HG03025 (cell line): ENCODE data around the gene HBB.
"Not testable (repeated sequence)": the region's sequence is repeated elsewhere in the genome, so short reads cannot be mapped to it uniquely, and the experiment has no call there.

Source experiments
- ATAC-seq: cut with Tn5 transposase; IDR thresholded peaks from one replicate; pipeline ENCODE4 v1.9.1; 2021; ENCODE audit warnings: mild to moderate bottlenecking, moderate library complexity; ENCODE audit not compliant: unreplicated experiment, low FRiP score

The HBB gene

DNA sequence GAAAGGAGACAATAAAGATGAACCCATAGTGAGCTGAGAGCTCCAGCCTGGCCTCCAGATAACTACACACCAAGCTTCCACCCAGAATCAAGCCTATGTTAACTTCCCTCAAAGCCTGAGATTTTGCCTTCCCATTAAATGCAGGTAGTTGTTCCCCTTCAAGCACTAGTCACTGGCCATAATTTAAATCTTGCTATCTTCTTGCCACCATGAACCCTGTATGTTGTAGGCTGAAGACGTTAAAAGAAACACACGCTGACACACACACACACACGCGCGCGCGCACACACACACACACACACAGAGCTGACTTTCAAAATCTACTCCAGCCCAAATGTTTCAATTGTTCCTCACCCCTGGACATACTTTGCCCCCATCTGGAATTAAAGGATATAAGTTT is 21.6 kb upstream of the HBB start:
- ATAC-seq: not testable (repeated sequence)

DNA sequence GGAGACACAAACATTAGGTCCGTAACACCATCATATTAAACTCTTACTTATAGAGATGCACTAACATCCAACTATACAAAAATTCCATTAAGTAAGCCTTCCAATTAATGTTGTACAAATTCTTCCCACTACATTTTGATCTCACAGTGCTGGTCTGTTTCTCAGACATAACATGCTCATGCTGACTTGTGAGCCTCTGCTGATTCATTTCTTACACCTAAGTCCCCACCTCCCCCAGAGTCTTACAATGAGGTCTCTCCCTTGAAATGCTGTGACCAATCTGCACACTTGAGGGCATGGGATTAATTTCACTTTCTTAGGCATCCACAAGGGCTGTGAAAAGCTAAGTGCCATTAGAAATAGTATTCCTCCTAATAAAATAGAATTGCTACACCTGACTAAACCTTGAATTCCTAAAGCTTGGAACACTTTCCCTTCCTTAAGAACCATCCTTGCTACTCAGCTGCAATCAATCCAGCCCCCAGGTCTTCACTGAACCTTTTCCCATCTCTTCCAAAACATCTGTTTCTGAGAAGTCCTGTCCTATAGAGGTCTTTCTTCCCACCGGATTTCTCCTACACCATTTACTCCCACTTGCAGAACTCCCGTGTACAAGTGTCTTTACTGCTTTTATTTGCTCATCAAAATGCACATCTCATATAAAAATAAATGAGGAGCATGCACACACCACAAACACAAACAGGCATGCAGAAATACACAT is 20.8 kb upstream of the HBB start:
- no peak for ATAC-seq

DNA sequence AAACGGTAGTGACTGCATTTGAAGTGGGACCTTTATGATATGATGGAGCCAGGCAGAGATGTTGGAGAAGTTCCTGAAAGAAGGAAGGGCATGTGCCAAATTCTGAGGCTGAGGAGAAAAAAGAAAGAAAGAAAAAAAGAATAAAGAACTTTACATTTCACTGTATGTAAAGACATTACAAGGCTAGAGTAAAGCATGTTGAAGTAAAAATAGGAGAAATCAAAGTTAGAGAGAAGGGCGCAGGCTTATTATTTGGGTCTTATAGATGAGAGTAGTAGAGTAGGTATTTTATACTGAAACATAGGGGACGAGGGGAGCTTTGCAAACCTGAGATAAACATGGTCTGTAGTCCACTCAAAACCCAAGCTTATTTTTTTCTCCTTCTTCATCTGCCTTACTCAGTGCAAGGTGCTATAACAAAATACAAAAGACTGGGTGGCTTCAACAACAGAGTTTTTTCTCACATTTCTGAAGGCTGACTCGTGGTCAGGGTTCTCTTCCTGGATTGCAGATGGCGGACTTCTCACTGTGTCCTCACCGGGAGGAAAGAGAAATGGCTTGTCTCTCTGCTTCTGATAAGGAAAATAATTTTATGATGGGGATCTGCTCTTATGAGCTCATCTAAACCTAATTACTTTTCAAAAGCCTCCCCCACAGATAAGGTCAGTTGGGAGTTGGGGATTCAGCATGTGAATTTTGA is 20.1 kb upstream of the HBB start:
- ATAC-seq: no peak

DNA sequence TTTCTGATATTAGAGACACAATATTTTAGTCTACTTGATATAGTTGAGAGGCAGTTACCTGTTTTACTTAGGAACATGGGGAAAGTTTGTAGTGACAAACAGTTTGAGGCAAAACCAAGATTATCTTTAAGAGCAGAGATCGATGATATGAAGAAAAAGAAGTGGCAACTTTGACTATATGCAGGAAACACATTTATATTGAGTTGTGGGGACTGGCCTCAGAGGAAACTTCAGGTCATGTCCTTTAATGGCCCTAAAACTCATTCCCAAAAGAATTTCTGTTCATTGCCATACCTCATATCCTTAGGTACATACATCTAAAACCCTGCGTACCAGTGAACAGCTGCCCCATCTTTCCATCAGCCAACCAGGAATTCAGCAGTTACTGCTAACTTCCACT is 18.3 kb upstream of the HBB start:
- ATAC-seq: no peak

DNA sequence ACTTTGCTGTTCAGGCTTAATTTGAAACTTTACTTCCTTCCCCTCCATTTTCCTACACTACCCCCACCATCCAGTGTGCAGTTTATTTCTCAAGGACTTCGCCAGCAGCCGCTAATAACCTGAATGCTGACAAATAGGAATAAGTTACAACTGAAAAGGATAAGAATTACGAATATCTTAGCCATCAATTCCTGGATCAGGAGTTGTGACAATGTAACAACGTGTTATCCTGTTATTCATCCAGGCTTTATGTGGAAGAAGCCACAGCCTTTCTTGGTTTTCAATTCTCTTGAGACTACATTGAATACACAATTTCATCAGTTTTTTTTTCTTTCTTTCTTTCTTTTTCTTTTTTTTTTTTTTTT is 16.9 kb upstream of the HBB start:
- no peak for ATAC-seq

DNA sequence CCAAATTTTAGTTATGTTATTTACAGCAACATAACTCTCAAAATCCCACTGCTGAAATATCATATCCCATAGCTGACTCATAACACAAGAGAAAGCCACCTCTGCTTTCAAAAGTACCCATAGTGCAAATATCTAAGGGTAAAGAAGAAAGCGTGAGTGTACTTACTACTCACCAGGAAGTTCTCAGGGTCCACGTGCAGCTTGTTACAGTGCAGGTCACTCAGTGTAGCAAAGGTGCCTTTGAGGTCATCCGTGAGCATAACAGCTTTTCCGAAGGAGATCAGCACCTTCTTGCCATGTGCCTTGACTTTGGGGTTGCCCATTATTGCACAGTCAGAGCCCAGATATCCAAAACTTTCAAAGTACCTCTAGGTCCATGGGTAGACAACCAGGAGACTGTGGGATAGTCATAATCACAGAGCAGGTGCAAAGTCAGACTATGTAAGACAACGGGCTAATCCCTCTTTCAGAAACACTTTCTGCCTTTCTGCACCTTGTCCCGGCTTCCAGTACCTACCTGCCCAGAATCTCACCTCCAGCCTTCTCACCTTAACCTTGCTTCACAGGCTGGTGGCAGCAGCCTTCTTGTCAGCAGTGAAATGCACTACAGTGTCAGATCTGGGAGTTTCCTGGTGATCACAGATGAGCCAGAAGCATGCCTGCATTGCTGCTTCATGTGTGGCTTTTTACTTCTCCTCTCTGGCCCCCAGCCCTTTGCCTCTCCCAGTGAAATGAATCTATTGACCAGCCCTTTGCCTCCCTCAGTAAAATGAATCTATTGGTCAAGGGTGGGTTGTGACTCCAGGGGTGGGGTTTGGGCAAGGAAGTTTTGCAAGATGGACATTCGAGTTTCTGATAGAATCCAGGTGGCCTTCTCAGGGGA is 16.3 kb upstream of the HBB start:
- peak; percentile 63 for ATAC-seq

DNA sequence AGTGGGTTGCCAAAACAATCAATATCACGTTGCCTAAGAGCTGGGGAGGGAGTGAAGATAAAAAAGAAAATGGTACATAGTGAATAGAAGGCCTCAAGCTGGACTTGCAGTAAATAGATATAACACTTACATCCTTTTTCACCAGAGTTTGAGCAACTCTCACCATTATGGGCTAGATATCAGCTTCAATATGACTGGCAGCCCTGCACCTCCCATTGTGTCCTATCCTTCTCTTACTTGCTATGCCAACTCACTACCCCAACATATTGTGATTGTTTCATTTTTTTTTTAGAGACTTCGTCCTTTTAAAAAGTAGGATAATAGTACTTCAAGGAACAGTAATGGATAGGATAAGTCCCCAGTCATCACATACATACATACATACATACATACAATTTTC is 15.3 kb upstream of the HBB start:
- ATAC-seq: no peak

DNA sequence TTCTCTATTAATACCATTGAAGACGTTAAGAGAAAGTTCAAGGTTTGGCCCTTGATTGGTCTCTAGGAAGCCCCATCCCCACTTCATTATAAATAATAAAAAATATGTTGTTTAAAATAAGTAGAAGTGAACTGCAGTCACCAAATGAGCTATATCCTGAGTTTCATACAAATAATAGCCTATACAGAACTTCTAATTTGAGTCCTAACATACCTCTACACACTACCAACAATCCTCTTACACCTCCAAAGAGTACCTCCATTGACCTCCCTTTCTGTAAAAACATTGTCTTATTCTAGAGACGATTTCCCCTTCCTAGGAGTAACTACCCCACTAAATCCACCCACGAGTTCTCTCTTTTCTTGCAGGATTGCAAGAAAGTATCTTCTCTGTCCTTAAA is 14.6 kb upstream of the HBB start:
- ATAC-seq: no peak

DNA sequence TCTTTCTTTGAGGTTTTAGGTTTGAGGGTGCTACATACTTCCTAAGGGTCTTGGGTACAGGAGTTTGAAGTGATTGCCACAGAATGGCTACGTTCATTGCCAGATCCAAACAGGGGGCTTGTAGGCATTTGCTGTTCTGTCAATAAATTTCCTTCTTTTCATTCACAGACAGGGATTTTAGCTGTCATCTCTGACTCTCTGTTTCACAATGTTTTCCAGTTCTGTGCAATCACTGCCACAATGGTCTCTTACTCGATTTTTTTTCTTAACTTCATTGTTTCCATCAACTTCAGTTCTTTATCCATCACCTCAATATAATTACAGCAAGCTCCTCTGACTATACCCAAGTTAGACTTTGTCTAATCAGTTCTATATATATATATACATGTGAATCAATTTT is 13.6 kb upstream of the HBB start:
- no peak for ATAC-seq

DNA sequence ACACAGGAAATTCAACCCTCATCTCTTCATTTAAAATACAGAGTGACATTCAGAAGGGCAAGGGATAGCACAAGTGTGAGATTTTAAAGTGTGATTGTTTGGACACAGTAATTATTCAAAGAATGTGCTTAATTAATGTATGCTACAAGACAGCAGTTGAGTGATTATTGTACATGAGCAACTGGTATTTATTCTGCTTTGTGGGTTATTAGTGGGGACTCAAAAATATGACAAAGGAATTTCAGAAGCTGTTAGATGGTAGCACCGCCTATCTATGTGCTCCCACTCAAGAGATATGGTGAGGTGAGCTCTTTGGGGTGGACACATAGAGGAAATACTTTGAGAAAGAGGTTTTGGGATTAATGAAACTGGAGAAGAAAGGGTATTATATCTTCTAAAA is 13.2 kb upstream of the HBB start:
- no peak for ATAC-seq

DNA sequence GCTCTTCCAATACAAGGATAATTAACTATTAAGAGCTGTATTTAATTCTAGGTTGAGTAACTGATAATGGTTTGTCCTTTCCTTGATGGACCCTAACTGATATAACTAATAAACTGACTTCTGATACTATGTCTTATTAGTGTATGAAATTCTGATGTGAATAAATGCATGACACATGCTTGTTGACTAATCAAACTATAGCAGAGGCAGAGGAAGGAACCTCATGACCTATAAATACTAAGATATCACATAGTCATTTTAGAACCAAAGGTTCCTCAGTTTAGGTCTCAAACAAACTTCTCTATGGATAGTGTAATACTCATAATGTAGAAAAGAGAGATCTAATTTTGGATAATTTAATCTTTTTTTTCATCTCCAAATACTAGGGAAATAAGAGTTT is 12.2 kb upstream of the HBB start:
- no peak for ATAC-seq

DNA sequence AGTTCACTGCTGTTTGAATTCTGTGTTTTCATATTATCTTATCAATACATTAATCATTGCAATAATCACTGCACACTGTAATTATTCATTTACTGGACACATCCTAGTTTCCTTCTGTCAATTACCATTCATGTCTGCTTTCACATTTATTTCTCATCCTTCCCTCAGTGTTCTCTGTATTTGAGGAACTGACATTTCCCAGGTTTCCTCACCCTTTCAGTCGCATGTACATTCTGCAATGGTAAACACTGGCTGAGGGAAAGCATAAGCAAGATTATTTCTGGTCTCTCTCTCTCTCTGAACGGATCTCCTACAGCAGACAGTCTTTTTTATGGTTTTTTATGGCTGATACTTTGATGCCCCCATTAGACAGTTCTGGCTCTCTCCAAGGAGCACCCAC is 11.6 kb upstream of the HBB start:
- ATAC-seq: no peak

DNA sequence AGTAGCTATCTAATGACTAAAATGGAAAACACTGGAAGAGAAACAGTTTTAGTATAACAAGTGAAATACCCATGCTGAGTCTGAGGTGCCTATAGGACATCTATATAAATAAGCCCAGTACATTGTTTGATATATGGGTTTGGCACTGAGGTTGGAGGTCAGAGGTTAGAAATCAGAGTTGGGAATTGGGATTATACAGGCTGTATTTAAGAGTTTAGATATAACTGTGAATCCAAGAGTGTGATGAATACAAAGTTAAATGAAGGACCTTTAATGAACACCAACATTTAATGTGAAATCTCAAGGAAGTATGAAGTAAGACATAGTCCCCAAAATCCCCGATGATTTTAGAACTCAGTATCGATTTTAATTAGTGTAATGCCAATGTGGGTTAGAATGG is 10.5 kb upstream of the HBB start:
- no peak for ATAC-seq

DNA sequence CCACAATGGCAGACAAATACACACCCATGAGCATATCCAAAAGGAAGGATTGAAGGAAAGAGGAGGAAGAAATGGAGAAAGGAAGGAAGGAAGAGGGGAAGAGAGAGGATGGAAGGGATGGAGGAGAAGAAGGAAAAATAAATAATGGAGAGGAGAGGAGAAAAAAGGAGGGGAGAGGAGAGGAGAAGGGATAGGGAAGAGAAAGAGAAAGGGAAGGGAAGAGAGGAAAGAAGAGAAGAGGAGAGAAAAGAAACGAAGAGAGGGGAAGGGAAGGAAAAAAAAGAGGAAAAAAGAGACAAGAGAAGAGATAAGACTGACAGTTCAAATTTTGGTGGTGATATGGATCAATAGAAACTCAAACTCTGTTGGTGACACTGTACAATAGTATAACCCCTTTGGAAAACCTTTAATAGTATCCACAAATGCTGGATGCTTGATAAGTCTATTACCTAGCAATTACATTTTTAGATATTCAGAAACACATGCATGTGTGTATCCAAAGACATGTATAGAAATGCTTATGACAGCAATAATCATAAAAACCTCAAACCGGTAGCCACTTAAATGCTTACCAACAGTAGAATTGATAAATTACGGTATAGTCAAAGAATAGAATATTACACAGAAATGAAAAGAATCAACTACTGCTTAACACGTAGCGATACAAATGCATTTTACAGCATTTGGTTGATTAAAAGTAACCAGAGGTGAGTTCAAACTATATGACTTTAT is 8.7 kb upstream of the HBB start:
- no peak for ATAC-seq

DNA sequence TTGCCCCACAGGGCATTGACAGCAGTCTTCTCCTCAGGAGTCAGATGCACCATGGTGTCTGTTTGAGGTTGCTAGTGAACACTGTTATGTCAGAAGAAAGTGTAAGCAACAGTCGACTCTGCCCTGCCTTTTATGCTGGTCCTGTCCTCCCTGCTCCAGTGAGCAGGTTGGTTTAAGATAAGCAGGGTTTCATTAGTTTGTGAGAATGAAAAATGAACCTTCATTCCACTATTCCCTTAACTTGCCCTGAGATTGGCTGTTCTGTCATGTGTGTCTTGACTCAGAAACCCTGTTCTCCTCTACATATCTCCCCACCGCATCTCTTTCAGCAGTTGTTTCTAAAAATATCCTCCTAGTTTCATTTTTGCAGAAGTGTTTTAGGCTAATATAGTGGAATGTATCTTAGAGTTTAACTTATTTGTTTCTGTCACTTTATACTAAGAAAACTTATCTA is 7.5 kb upstream of the HBB start, which contains the start of gene HBD:
TSS of gene HBD (minus strand) at position 103 of the 454 bp plus-strand sequence. CDS start at position 53, 50 bp downstream.
- peak; percentile 66 for ATAC-seq

DNA sequence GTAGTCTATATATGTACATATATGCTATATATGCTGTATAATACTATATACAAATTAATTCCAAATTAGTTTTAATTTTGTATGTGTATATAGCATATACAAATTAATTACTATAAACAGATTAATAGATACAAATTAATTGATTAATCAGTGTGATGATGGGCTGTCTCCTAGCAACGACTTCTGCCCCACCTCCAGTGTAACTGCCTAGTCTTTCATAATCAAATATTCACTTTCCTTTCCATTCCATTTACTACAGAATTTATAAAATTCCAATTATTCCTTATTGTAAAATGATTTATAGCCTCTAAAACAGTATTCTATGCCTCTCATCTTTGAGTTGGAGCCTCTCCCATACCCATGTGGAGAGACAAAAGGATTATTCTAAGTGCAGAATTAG is 6.4 kb upstream of the HBB start:
- no peak for ATAC-seq

DNA sequence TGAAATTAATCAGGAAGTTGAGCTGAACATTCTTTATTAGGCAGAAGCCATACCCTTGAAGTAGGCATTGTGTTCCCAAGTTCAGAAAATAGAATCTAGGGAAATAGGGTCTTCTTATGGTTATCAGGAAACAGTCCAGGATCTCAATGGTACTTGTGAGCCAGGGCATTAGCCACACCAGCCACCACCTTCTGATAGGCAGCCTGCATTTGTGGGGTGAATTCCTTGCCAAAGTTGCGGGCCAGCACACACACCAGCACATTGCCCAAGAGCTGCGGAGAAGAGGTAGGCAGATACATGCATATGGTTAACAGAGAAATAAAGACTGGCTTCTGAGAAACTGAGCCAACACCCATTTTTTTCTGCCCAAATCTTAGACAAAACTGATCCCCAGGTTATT is 6.0 kb upstream of the HBB start:
- no peak for ATAC-seq

DNA sequence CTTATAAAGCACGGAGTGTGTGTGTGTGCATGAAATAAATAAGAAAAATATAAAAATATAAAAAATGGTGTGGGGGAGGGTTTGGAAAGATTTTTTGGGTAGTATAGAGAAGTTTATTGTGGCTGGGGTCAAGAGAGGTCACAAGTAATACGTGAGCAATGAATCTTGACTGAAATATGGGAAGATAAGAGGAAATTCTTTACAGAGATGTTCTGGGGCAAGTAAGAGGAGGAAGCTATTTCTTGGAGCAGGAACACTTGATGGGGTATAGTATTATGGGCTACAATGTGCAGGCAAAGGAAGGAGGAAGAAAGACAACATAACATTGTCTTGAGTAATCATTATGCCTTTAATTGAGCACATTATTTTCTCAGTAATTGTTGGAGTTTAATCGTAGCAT is 5.3 kb upstream of the HBB start:
- ATAC-seq: no peak

DNA sequence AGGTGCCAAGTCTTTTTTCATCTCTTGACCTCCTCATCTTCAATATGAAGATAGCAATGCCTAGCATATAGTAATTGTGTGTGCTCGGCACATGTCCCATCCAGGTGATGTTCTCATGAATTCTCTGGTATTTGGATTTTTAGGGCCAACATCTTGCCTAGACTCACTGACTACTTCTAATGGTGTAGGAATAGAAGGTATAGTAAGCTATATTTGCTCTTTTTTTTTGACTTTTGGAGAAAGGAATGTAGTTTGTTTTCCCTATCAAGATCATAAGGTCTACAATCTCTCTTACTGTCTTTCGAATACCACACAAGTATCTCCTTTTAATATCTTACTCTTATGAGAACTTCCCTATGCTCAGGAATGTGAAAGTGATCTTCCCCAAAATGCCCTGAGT is 4.2 kb upstream of the HBB start:
- no peak for ATAC-seq

DNA sequence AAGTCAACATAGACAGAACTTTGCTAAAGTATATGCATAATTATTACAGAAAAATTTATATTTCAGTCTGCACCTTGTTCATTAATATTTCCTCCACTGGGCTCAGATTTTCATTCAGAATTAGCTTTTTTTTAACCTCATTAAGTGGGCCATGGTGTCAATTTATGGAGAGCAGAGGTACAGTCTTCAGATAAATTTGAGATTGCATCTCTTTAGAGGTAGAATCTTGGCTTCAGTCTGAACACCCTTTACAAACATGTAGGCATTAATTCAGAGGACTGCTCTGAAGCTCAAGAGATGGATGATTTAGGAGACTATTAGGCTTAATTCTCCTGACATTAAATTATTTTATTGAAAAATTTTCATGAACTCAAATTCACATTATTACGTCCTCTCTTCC is 3.4 kb upstream of the HBB start:
- no peak for ATAC-seq

DNA sequence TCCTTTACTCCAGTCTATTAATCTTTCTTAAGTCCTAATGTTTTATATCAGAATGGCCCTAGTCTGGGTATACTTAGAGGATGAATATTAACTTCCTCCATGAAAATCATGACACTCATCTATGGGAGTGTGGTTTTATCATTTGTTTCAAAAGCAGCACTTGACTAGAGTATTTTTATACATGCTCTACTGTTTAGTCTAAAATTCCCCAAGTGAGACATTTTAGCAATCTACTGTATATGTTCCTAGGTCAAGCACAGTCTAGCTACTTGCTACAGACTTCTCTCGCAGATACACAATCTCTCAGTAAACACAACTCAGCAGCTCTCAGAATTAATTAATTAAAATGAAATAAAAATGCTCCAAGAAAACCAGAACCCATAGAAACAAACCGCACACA is 2.9 kb upstream of the HBB start:
- ATAC-seq: no peak
